Duodenal mucosa (tissue), 2 donors: ENCODE results near the gene SLC19A3.
"Not testable (repeated sequence)": the region's sequence is repeated elsewhere in the genome, so short reads cannot be mapped to it uniquely, and the experiment has no call there.

ENCODE experiments used
- H3K27ac ChIP-seq: one replicate; pipeline ENCODE4 v1.7.0; 2013; ENCODE audit warnings: low read depth, low read length
- H3K27me3 ChIP-seq, 2 donors: one replicate each; pipeline ENCODE4 v1.7.0; 2013; ENCODE audit warnings: low read length in 2 of 2, control low read depth in 1 of 2; ENCODE audit not compliant: insufficient read depth in 2 of 2, control insufficient read depth in 1 of 2
- H3K36me3 ChIP-seq, 2 donors: one replicate each; pipeline ENCODE4 v1.7.0; 2013; ENCODE audit warnings: low read length in 2 of 2, control low read depth in 1 of 2; ENCODE audit not compliant: insufficient read depth in 2 of 2, control insufficient read depth in 1 of 2
- H3K4me1 ChIP-seq, 2 donors: one replicate each; pipeline ENCODE4 v1.7.0; 2013; ENCODE audit warnings: low read length in 2 of 2, control low read depth in 1 of 2; ENCODE audit not compliant: insufficient read depth in 2 of 2, control insufficient read depth in 1 of 2
- H3K4me3 ChIP-seq, 2 donors: one replicate each; pipeline ENCODE4 v1.7.0; 2013; ENCODE audit warnings: low read length in 2 of 2, low read depth in 1 of 2
- H3K9ac ChIP-seq, 2 donors: one replicate each; pipeline ENCODE4 v1.7.0; 2013; ENCODE audit warnings: low read length in 2 of 2, low read depth in 1 of 2
- H3K9me3 ChIP-seq, 2 donors: one replicate each; pipeline ENCODE4 v1.7.0; 2013; ENCODE audit warnings: low read length in 2 of 2, control low read depth in 1 of 2; ENCODE audit not compliant: control insufficient read depth in 1 of 2

Gene SLC19A3

DNA sequence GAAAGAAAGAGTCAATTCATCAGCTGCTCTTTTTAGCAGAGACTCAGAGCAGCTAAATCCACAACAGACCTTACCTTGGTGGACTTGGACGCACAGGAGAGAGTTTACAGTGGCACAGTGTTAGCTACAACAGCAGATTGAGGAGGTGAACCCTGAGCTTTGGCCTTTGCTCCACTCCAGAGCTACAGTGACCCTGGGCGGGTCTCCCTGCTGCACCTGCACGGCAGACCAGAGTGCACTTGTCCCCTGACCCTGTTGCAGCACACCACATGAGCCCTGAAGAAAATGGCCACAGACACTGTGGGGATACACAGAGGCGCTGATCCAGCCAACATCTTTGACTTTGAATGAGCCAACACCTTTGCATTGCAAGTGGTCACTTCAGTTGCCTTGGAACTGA, 11.0 kb downstream of the SLC19A3 start:
- Histone ChIP-seq H3K27me3 (no peaks in the 10 kb centered on the region), H3K4me3 (peak overlapping the region in 1 of 2 donors; percentile 44), H3K9me3 (no peaks in the 10 kb centered on the region), H3K9ac (peak overlapping the region in 1 of 2 donors; percentile 32), H3K4me1 (peaks cover 23 to 28% of the 10 kb centered on the region in 2 donors), H3K36me3 (no peaks in the 10 kb centered on the region), H3K27ac (no peak overlapping the region)

DNA sequence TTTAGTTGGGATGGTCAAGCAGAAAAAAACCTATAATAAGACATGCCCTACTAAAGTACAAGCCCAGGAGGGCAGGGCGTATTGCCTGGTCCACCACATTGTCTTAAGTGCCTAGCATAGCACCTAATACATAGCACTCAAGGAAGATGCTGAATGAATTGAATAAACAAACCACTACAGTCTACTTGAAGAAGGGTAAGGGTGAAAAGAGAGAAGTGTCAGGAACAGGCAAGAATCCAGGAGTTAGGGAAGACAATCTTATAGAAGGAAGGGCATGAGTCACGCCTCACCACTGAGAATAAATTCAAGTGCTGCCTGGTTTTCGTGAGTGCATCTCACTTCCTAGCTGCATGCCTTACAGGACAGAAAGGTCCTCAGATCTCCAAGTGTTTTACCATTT, 13.9 kb downstream of the SLC19A3 start:
- Histone ChIP-seq H3K36me3 (peaks cover 0 to 7% of the 10 kb centered on the region in 2 donors), H3K4me1 (peaks cover 23 to 30% of the 10 kb centered on the region in 2 donors), H3K9ac (no peak overlapping the region), H3K9me3 (no peaks in the 10 kb centered on the region), H3K27me3 (no peaks in the 10 kb centered on the region), H3K4me3 (no peak overlapping the region), H3K27ac (no peak overlapping the region)

DNA sequence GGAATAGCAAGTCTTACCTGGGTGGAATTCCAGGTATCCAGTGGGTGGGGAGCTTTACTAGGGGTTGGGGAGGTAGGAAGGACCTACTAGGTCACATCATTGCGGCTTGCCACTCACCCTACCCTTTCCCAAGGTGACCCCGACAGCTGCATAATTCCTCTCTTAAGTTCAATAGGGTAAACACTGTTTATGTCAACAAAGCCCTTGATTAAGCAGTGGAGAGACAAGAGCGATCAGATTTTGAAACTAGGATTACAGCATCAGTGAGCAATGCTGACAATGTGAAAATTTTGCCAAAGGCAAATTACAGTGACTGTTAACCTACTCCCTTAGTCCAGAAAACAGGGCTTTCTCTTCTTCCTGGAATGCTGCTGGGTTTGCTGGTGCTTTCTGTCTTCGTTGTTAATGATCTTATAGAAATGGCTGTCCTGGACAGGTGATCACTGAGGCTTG, 14.5 kb downstream of the SLC19A3 start:
- Histone ChIP-seq H3K27ac (no peak overlapping the region), H3K36me3 (peaks cover 0 to 10% of the 10 kb centered on the region in 2 donors), H3K9me3 (no peaks in the 10 kb centered on the region), H3K4me1 (peaks cover 23 to 30% of the 10 kb centered on the region in 2 donors), H3K4me3 (no peak overlapping the region), H3K9ac (no peak overlapping the region), H3K27me3 (no peaks in the 10 kb centered on the region)

DNA sequence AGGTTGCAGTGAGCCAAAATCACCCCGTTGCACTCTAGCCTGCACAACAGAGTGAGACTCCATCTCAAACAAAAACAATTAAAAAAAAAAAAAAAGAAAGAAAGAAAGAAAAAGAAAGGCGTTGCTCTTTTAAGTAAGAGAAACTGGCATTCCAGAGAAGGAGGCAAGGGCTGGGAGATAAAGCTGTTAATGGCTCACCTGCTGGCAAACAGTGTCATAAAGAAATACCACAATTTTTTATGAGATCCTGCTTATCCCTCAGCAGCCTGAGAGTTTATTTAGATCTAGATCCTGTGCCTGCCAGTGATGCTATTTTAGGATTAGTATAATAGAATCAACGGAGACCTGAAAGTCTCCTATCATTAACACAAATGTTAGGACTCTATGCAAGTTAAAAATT, 16.3 kb downstream of the SLC19A3 start:
- no peaks in the 10 kb centered on the region for H3K27me3 ChIP-seq
- H3K27ac ChIP-seq = no peak overlapping the region
- no peaks in the 10 kb centered on the region for H3K9me3 ChIP-seq
- H3K4me3 ChIP-seq = no peak overlapping the region
- H3K36me3 ChIP-seq = peaks cover 0 to 10% of the 10 kb centered on the region in 2 donors
- peaks cover 16 to 23% of the 10 kb centered on the region in 2 donors for H3K4me1 ChIP-seq
- no peak overlapping the region for H3K9ac ChIP-seq

DNA sequence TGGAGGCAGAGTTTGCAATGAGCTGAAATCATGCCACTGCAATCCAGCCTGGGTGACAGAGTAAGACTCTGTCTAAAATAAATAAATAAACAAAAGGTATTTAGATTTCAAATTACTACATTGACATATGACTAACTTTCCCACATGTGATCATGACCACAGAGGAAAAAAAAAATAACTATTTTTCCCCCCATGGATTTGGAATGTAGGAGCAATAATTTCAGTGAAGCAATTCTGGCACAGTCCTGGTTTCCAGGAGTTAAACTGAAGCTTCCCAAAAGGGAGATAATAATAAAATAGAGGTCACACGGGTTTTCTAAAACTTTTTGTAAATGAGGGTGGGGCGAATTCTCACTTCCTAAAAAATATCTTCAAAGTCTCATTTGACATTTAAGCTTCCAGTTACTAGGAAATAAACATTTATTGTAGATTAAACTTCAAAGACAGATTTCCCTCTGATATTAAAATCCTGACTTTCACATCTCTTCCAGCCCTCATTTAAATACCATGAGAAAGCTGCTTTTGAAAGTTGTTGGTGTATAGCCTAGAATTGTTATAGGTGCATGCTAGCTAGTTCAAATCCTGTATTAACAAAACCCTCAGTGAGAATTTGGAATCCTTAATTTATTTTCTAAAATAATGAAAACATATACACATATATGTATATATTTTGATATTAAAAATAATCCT, 20.7 kb downstream of the SLC19A3 start:
- no peak overlapping the region for H3K4me3 ChIP-seq
- H3K4me1 ChIP-seq = peaks cover 0 to 5% of the 10 kb centered on the region in 2 donors
- H3K27ac ChIP-seq = no peak overlapping the region
- no peaks in the 10 kb centered on the region for H3K9me3 ChIP-seq
- no peaks in the 10 kb centered on the region for H3K27me3 ChIP-seq
- peaks cover 0 to 10% of the 10 kb centered on the region in 2 donors for H3K36me3 ChIP-seq
- no peak overlapping the region for H3K9ac ChIP-seq

DNA sequence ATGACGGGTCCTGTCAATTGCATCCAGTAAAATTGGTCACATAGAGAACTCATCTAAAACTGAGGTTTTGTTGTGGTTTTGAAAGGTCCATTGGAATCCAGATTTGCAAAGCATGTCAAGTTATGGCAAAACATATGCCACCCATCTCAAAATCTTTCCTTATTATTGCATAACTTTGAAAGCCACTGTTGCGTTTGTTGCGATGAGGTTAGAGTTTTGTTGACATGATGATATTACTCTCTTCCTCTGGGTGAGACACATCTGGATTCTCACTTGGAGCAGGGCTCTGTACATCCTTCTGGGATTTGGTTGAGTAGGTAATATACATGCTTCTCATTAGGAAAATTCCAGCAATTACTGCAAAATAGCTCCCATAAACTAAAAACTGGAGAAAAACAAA, 30.6 kb downstream of the SLC19A3 start:
- Histone ChIP-seq H3K9me3 (no peaks in the 10 kb centered on the region), H3K27me3 (no peaks in the 10 kb centered on the region), H3K4me3 (no peak overlapping the region), H3K9ac (no peak overlapping the region), H3K27ac (no peak overlapping the region), H3K4me1 (no peaks in the 10 kb centered on the region), H3K36me3 (peaks cover 4 to 8% of the 10 kb centered on the region in 2 donors)

DNA sequence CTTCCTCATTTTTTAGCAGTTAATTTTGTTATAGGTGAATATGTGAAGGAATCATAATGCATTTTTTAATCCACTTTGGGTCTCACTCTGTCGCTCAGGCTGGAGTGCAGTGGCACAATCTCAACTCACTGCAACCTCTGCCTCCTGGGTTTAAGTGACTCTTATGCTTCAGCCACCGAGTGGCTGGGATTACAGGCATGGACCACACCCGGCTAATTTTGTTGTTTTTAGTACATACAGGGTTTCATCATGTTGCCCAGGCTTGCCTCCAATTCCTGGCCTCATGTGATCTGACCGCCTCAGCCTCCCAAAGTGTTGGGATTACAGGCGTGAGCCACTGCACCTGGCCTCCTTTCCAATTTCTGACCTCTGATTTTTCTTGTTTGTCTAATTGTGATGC, 33.6 kb downstream of the SLC19A3 start:
- Histone ChIP-seq H3K27me3 (no peaks in the 10 kb centered on the region), H3K27ac (no peak overlapping the region), H3K36me3 (peaks cover 4 to 8% of the 10 kb centered on the region in 2 donors), H3K4me1 (no peaks in the 10 kb centered on the region), H3K4me3 (no peak overlapping the region), H3K9ac (no peak overlapping the region), H3K9me3 (no peaks in the 10 kb centered on the region)

DNA sequence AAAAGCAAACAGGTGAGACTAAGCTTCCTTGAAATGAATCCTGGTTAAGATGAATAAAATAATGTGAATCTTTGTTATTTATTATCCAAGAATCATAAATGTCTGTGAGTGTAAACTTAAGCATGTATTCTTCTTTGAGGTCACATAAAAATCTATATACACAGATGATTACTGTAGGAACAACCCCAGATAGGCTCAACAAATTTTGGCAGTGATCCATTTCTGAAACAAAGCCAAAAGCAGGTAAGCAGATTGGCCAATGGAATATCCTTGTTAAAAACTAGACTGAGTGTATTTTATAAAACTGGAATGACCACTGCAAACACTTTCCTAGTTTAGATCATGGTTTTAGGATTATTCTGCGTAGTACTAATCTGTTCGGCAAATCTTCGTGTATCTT, 39.9 kb downstream of the SLC19A3 start:
- no peak overlapping the region for H3K27ac ChIP-seq
- H3K36me3 ChIP-seq = no peaks in the 10 kb centered on the region
- no peaks in the 10 kb centered on the region for H3K9me3 ChIP-seq
- no peaks in the 10 kb centered on the region for H3K27me3 ChIP-seq
- no peak overlapping the region for H3K4me3 ChIP-seq
- H3K9ac ChIP-seq = no peak overlapping the region
- no peaks in the 10 kb centered on the region for H3K4me1 ChIP-seq

DNA sequence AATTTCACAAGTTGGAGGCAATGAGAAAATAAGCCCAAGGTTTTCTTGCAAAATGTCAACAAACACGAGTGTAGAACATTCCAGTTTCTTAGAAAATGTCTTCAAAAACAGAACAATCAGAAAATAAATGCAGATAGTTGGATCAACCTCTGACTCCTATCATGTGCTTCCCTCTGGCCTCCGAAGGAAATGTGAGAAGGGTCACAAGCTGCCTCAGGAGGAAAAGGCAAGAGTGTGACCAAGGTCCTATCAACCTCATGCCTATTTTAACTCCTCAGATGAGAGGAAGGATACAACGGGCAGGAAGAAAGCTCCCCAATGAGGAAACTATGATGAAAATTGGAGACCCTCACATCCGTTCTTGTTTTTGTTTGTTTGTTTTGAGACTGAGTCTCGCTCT, 43.3 kb downstream of the SLC19A3 start:
- no peak overlapping the region for H3K4me3 ChIP-seq
- no peaks in the 10 kb centered on the region for H3K27me3 ChIP-seq
- no peaks in the 10 kb centered on the region for H3K36me3 ChIP-seq
- H3K27ac ChIP-seq = no peak overlapping the region
- no peaks in the 10 kb centered on the region for H3K9me3 ChIP-seq
- no peaks in the 10 kb centered on the region for H3K4me1 ChIP-seq
- no peak overlapping the region for H3K9ac ChIP-seq

DNA sequence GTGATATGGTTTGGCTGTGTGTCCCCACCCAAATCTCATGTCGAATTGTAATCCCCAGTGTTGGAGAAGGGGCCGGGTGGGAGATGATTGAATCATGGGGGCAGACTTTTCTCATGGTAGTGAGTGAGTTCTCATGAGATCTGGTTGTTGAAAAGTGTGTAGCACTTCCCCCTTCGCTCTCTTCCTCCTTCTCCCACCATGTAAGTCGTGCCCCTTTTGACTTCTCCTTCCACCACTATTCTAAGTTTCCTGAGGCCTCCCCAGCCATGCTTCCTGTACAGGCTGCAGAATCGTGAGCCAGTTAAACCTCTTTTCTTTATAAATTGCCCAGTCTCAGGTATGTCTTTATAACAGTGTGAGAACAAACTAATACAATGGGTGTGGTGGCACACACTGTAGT, 44.2 kb downstream of the SLC19A3 start:
- H3K4me3 ChIP-seq, H3K9me3 ChIP-seq, H3K9ac ChIP-seq, H3K4me1 ChIP-seq, H3K36me3 ChIP-seq, H3K27ac ChIP-seq, H3K27me3 ChIP-seq: not testable (repeated sequence)
